Sigmoid colon (tissue), 4 donors: ENCODE measurements around the gene RANBP1.

Experiments used
- POLR2A ChIP-seq, 2 donors: fragments of 450-650 bp; IDR thresholded peaks; one replicate each; pipeline ENCODE4 v1.6.1; 2016; ENCODE audit warnings: antibody characterized with exemption in 2 of 2, mild to moderate bottlenecking in 2 of 2, moderate library complexity in 2 of 2
- POLR2AphosphoS5 ChIP-seq, 4 donors: sonication (generic); formaldehyde crosslinking; IDR thresholded peaks; one replicate each; pipeline ENCODE4 v1.6.1; 2017; ENCODE audit warnings: antibody characterized with exemption in 4 of 4
- TF ChIP-seq, protein P1 (sequence below), 4 experiments: fragments of 450-650 bp in 3 of 4; fragments of 200-600 bp in 1 of 4; IDR thresholded peaks; one replicate each; pipeline ENCODE4 v1.5.1; 2016 to 2019; ENCODE audit warnings: antibody characterized with exemption in 4 of 4, mild to moderate bottlenecking in 3 of 4, moderate library complexity in 2 of 4

DNA sequence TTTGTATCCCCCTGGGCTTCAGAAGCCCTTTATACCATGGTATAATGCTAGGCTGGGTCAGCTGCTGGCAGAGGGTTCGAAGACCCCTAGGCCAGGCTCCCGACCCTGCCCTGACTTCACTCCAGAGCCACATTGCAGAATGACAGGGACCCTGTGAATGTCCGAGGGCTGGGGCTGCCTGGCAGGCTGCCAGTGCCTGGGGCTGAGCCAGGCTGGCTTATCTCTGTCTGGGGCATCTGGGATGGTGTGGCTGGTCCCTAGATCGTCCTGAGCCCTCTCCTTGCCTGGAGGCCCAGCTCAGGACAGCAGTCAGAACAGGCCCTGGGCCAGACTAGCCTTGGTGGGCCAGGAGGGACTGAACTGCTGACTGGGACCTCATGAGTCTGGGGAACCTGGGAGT lies 19.4 kb downstream of the RANBP1 start:
- TF ChIP-seq, protein P1, sequence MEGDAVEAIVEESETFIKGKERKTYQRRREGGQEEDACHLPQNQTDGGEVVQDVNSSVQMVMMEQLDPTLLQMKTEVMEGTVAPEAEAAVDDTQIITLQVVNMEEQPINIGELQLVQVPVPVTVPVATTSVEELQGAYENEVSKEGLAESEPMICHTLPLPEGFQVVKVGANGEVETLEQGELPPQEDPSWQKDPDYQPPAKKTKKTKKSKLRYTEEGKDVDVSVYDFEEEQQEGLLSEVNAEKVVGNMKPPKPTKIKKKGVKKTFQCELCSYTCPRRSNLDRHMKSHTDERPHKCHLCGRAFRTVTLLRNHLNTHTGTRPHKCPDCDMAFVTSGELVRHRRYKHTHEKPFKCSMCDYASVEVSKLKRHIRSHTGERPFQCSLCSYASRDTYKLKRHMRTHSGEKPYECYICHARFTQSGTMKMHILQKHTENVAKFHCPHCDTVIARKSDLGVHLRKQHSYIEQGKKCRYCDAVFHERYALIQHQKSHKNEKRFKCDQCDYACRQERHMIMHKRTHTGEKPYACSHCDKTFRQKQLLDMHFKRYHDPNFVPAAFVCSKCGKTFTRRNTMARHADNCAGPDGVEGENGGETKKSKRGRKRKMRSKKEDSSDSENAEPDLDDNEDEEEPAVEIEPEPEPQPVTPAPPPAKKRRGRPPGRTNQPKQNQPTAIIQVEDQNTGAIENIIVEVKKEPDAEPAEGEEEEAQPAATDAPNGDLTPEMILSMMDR (IDR thresholded peaks at IDR 0.05), result no peak
- TF ChIP-seq POLR2AphosphoS5 (IDR thresholded peaks at IDR 0.05) (no peak), POLR2A (IDR thresholded peaks at IDR 0.05) (no peak)
